Stomach (tissue), 4 donors: ENCODE data around the gene ENTPD2.
A peak's percentile ranks its signal among the peaks of the same experiment; 100 is the strongest.

Experiments used
- CTCF ChIP-seq, 7 experiments: fragments of 450-650 bp in 4 of 7; fragments of 200-600 bp in 3 of 7; sonication (generic) in 3 of 7; IDR thresholded peaks; one replicate each; pipeline ENCODE4 v1.5.1; 2016 to 2019; ENCODE audit warnings: antibody characterized with exemption in 7 of 7, control low read depth in 2 of 7, mild to moderate bottlenecking in 1 of 7
- EP300 ChIP-seq: sonication (generic); formaldehyde crosslinking; IDR thresholded peaks from one replicate; pipeline ENCODE4 v1.6.1; 2017; ENCODE audit warnings: antibody characterized with exemption
- POLR2A ChIP-seq, 4 donors: fragments of 450-650 bp; IDR thresholded peaks; one replicate each; pipeline ENCODE4 v1.6.1; 2016; ENCODE audit warnings: antibody characterized with exemption in 4 of 4, control low read depth in 2 of 4, mild to moderate bottlenecking in 1 of 4, moderate library complexity in 1 of 4
- POLR2AphosphoS5 ChIP-seq, 3 donors: sonication (generic); formaldehyde crosslinking; IDR thresholded peaks; one replicate each; pipeline ENCODE4 v1.6.1; 2016; ENCODE audit warnings: antibody characterized with exemption in 3 of 3

DNA sequence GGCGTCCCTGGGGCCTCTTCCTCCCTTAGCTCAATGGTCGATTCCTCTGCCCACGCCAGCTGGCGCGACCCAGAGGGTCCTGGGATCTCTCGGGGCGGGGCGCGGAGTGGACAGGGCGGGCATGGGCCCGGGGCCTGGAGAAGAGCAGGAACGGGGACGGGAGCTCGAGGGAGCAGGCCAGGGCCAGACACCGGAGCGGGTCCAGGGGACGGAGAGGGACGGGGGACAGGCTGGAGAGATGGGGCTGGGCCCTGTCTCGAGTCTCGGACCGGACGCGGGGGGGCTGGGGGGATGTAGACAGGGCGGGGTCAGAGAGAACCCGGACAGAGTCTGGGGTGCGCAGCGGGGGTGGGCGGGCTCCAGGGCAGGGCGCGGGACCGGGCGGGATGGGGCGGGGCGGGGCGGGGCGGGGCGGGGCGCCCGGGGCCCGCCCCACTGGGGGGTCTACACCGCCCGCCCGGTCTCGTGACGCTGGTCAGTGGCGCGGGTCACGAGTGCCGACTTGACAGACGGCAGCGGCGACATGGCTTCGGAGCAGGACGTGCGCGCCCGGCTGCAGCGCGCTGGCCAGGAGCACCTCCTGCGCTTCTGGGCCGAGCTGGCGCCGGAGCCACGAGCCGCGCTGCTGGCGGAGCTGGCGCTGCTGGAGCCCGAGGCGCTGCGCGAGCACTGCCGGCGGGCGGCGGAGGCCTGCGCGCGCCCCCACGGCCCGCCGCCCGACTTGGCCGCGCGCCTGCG lies 23.3 kb upstream of the ENTPD2 start, which contains the start of gene UAP1L1:
- TF ChIP-seq CTCF (IDR thresholded peaks at IDR 0.05) (no peak), POLR2AphosphoS5 (IDR thresholded peaks at IDR 0.05) (peak in 2 of 3 donors; percentile 62 to 64), POLR2A (IDR thresholded peaks at IDR 0.05) (no peak), EP300 (no peak)
